GM18505 (cell line): ENCODE measurements around the gene KPNA6.
"Not testable (repeated sequence)": the region's sequence is repeated elsewhere in the genome, so short reads cannot be mapped to it uniquely, and the experiment has no call there.

ENCODE experiments used
- ATAC-seq: cut with Tn5 transposase; IDR thresholded peaks from one replicate; pipeline ENCODE4 v1.9.1; 2021; ENCODE audit not compliant: unreplicated experiment
- POLR2A ChIP-seq: IDR thresholded peaks from 4 replicates; pipeline ENCODE4 v1.6.1; 2011; ENCODE audit warnings: borderline replicate concordance; ENCODE audit not compliant: insufficient read depth, insufficient read length; ENCODE audit errors: extremely low read depth

Gene KPNA6

DNA sequence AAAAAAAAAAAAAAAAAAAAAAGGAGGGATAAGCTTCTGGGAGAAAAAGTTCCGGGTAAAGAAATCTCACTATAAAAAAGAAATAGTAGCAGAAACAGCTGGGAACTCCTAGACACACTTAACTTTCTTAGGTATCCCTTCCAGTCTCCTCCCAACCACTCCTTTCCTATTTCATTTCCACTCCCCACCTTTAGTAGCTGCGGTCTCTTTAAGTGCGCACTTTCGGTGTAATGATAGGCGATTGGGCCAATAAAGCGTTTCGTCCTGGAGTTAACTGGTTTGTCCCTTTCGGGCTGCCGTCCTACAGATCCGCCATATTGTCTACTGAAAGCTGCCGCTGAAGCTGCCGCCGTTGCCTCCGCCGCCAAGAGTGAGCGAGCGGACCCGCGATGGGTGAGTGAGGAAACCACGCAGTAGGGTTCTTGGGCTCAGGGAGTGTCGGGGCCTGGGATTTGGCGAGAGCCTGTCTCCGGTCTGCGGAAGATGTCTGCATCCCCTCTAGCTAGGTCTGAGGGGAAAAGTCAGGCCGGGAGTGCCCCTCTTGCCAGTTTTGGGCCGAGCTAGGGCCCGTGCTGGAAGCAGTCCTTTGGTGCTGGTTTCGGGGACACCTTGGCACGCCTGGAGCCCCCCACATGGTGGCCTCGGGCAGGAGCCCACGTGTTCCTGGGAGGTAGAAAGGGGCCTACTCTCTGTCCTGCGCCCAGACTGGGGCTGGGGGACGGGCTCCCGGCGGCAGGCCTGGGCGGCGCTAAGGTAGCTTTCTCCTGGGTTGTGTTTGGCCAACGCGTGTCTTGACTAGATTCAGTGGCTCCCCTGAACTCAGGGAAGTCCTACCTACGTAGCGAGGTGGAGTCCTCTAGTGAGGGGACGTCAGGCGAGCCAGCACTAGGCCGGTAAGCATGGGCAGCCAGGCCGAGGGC is at the start of gene KPNA6:
TSS of gene KPNA6 (plus strand) at position 315 of the 920 bp plus-strand sequence. CDS start at position 390, 75 bp downstream.
- TF ChIP-seq POLR2A: peak; percentile 60
- peak; percentile 52 for ATAC-seq

DNA sequence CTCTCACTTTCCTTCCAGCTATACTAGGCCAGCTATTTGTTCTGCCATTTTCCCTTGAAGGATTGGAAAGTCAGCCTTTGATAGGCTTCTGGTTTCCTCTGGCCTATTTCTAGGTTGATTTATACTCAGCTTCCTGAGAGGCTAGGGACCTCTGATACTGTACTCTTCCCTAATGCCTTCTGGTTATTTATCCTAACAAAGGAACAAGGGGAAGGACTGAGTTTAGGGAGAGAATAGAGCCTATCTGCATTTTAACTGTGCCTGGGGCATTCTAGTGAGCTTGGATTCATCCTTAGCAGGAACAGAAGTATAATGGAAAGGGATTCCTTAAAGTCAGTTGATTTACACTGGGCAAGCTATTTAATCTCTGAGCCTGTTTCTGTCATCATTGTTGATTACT is 46.9 kb upstream of the KPNA6 start:
- TF ChIP-seq POLR2A: no peak
- no peak for ATAC-seq

DNA sequence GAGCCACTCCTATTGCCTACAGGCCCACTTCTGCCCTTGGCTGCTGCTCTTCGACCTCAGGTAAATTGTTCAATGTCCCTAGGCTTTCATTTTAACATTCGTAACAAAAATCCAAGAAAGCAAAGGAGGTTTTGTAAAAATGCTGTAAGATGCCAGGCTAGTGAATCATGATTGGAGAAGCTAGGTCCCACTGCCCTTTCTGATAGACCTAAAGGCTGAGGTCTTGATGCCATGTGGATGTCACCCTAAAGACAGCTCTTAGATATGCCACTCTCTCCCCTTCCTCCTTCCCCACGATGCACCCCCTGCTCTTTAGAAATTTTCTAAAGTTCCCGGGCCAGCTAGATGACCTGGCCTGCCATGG is 45.0 kb upstream of the KPNA6 start:
- no peak for TF ChIP-seq POLR2A
- no peak for ATAC-seq

DNA sequence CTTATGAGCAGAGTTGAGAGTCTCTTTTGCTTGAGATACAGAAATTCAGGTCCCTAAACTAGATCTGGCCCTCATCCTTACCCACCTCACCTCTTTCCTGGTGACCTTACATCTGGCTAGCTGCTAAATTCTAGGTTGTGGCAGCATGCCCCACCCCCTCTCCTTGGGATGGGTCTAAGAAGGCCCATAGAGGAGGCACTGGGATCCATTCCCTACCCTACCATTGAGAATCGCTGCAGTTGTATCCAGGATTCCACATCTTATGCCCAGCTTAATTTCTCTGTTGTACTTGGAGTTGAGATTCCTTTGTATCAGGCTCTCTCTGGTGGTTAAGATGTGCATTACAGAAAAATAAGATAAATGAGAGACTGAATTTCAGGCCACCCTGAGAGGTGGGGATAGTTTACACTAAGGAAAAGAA is 44.6 kb upstream of the KPNA6 start:
- no peak for TF ChIP-seq POLR2A
- no peak for ATAC-seq

DNA sequence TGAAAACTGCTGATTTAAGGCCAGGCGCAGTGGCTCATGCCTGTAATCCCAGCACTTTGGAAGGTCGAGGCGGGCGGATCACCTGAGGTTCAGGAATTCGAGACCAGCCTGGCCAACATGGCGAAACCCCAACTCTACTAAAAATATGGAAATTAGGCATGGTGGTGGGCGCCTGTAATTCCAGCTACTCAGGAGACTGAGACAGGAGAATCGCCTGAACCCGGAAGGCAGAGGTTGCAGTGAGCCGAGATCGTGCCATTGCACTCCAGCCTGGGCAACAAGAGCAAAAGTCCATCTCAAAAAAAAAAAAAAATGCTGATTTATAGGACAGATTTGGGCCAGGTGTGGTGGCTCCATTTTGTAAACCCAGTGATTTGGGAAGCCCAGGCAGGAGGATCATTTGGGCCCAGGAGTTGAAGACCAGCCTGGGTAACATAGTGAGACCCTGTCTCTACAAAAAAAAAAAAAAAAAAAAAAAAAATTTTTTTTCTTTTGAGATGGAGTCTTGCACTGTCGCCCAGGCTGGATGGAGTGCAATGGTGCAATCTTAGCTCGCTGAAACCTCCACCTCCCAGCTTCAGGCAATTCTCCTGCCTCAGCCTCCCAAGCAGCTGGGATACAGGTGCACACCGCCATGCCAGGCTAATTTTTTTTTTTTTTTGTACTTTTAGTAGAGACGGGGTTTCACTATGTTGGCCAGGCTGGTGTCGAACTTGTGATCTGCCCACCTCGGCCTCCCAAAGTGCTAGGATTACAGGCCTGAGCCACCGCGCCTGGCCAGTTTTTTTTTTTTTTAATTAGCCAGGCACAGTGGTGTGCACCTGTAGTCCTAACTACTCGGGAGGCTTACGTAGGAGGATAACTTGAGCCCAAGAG is 42.0 kb upstream of the KPNA6 start:
- not testable (repeated sequence) for ATAC-seq

DNA sequence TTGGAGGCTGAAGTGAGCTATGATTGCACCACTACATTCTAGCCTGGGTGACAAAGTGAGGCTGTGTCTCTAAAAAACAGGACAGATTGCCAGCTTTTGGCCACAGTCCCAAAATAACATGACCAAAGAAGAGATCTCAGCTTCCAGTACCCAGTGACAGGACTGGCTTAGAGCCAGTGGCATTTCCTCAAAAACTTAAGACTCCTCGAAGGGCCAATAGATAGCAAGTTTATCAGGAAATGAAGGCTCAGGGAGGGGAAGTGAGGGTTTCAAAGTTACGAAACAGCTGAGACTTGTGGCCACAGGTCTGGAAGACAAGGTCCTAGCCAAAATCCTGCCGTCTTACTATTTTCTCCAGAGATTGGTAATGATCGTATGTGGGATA is 41.4 kb upstream of the KPNA6 start:
- no peak for ATAC-seq

DNA sequence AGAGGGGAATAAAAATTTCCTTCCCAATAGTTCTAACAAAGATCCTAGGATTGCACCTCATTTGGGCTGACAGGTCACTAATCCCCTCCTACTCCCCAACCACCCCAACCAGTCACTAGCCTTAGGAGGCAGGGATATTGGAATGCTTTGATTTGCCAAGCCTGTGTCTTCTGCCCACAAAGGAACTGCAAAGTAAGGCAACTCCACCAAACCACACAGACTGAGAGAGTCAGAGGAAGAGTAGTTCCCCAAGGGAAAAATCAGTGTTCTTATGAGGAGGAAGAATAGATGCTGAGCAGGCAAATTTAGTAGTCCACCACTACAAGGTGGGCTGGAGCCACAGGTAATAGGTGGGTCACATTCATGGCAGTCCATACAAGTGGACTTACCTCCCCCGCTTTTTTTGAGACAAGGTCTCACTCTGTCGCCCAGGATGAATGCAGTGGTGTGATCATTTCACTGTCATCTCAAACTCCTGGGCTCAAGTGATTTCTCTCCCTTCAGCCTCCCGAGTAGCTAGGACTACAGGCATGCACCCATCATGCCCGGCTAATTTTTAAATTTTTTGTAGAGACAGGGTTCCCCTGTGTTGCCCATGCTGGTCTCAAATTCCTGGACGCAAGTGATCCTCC is 38.8 kb upstream of the KPNA6 start:
- TF ChIP-seq POLR2A: no peak
- ATAC-seq: no peak

More for the DNA sequence above, 41.4 kb upstream of the KPNA6 start:
- TF ChIP-seq POLR2A: no peak

DNA sequence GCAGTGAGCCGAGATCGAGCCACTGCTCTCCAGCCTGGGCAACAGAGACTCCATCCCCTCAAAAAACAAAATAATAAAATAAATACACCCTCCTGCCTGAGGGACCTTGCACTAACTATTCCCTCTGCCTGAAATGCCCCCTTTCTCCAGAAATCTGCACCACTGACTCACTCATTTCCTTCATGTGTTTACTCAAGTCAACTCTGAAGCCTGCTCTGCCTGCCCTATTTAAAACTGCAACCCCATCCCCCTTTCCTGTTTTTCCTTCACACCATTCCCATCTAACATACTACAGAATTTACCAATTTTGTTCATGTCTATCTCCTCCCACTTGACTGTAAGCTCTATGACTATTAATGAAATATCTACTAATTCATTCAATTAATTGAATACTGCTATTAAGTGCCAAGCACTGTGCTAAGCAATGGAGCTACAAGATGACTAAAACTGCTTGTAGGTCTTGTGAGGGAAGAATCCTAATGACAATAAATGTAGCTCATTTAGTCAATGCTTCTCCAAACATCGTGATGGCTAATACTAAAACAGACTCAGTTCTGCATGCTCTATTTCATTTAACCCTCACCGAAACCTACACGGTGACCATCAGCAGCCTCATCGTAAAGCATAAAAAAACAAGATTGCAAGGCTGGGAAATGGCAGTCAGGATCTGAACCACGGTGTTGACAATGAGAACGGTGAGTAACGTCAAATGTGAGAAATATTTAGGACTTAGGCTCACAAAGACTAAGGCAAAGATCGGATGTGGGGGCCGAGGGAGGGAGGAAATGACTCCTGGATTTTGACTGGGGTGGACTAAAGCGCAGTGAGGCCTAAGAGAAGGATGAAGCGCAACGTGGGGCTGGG is 35.9 kb upstream of the KPNA6 start:
- no peak for TF ChIP-seq POLR2A
- ATAC-seq: no peak

DNA sequence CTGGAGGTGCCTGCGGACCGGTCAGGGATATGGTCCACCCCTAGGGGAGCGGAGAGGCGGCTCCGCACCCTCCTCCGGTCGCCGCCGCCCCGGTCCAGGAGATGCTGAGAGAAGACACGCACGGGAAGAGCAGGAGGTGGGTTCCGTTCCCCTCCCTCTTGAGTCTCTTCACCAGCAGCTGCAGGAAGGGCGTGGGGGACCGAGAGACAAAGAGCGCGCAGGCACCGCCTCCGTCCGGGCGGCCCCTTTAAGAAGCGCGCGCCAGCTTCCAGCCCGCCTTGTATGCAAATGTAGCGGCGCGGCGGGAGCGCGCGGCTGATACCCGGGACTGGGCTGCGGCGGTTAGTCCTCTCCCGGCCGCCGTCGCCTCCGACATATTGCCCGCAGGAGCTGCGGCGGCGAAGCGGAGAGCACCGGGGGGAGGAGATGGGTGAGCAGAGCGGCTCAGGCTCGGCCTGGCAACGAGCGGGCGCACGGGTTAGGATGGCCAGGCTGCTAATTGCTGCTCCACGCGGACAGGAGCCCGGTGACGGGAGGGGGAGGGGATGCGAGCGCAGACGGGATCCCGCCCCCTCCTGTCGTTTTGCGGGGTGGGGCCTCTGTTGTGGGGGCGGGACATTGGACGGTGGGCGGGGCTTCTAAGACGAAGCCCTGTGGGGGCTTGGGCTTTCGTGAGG is 35.1 kb upstream of the KPNA6 start, which contains the start of gene TMEM39B:
TSS of gene TMEM39B (plus strand) at position 318 of the 677 bp plus-strand sequence. CDS start at position 427, 109 bp downstream.
- peak; percentile 93 for TF ChIP-seq POLR2A
- ATAC-seq: peak; percentile 79

DNA sequence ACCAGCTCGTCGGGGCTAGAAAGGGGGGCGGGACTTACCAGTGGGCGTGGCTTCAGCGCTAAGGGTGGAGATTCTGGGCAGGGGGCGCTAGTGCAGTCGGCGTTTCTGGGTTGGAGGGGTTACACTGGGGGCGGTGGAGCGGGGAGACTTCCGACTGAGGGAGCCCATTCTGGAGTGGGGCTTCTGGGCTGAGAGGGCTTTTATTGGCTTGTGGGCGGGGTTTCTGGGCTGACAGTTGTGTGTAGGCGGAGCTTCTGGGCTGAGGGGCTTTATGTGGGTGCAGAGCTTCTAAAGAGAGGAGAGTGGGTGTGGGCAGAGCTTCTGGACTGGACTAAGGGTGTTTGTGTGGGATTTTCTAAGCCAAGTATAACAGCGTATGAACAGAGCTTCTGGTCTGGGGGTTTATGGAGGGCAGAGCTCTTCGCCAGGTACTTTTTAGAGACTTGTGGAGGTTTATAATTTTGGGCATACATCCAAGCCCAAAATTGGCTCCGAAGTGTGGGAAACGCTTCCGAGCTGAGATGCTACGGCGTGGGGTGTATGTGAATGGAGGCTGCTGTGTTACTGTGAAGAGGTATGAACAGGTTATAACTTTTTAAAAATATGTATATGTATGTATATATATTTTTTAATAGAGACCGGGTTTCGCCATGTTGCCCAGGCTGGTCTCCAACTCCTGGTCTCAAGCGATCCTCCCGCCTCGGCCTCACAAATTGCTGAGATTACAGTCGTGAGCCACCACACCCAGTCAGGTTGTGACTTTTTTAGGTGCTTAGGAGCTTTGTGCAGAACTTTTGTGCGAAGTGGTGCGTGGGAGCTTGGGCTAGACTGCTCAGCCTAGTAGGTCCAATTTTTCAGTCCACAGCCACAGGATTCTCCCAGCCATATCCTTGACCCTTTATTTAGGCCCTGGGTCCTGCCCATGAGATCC is 34.3 kb upstream of the KPNA6 start:
- no peak for TF ChIP-seq POLR2A
- ATAC-seq: no peak

DNA sequence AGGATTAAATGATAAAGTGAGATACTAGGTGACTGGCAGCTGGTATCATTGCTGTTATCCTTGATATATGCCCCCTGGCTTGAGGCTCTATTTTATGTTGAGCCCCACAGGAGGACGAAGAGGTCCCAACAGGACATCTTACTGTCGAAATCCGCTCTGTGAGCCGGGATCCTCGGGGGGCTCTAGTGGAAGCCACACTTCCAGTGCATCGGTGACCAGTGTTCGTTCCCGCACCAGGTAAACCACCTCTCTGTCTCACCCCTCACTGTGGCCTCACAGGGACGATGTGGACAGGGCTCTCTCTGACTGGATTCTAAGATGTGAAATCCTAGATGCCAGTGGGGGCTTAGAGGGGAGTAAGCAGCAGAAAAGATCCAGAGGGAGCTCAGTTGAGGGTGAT is 33.0 kb upstream of the KPNA6 start:
- ATAC-seq: no peak
- TF ChIP-seq POLR2A: no peak
